Natural killer cell (primary cell): Measurements from ENCODE around the gene POFUT2. TPM values are rescaled to one million over a fixed set of nuclear protein-coding genes. Genes with fewer than 3 reads are reported as not detected.
"Not testable (repeated sequence)": the region's sequence is repeated elsewhere in the genome, so short reads cannot be mapped to it uniquely, and the experiment has no call there.

ENCODE experiments used
- ATAC-seq, 3 donors: fragments of 150-1000 bp in 2 of 3; fragments of 200-7000 bp in 1 of 3; cut with Tn5 transposase; 1 replicate in 1 of 3; 2 replicates in 2 of 3; pipeline ENCODE4 v1.10.0; 2021; ENCODE audit warnings: mild to moderate bottlenecking in 2 of 3, moderate library complexity in 2 of 3
- DNase-seq, 2 donors: peaks; one replicate each; pipeline versions ENCODE4 v3.0.0 to v3.0.0-alpha.2; 2013 to 2021; ENCODE audit warnings: mixed read lengths in 1 of 2
- H3K27ac ChIP-seq: one replicate; pipeline ENCODE4 v1.5.1; 2013; ENCODE audit warnings: mild to moderate bottlenecking, low read length
- H3K27me3 ChIP-seq: one replicate; pipeline ENCODE4 v1.6.1; 2013; ENCODE audit warnings: low read length; ENCODE audit not compliant: control insufficient read depth, insufficient read depth
- H3K36me3 ChIP-seq: one replicate; pipeline ENCODE4 v1.6.1; 2013; ENCODE audit warnings: low read length; ENCODE audit not compliant: control insufficient read depth, insufficient read depth
- H3K4me1 ChIP-seq: one replicate; pipeline ENCODE4 v1.6.1; 2013; ENCODE audit warnings: low read length; ENCODE audit not compliant: control insufficient read depth, insufficient read depth
- H3K4me3 ChIP-seq: one replicate; pipeline ENCODE4 v1.5.1; 2013; ENCODE audit warnings: low read length
- H3K9me3 ChIP-seq: one replicate; pipeline ENCODE4 v1.6.1; 2013; ENCODE audit warnings: low read length; ENCODE audit not compliant: control insufficient read depth, insufficient read depth
- H3K27ac Mint-ChIP-seq, 2 donors: one replicate each; pipeline ENCODE4 v1.8.0; 2022; ENCODE audit warnings: mild to moderate bottlenecking in 2 of 2, mixed read lengths in 2 of 2, moderate library complexity in 1 of 2
- H3K27me3 Mint-ChIP-seq, 2 donors: one replicate each; pipeline ENCODE4 v1.8.0; 2022; ENCODE audit warnings: low read depth in 2 of 2, mixed read lengths in 2 of 2
- H3K36me3 Mint-ChIP-seq: one replicate; pipeline ENCODE4 v1.8.0; 2022; ENCODE audit warnings: mixed read lengths
- H3K4me1 Mint-ChIP-seq, 2 donors: one replicate each; pipeline ENCODE4 v1.8.0; 2022; ENCODE audit warnings: mixed read lengths in 2 of 2
- H3K4me3 Mint-ChIP-seq: one replicate; pipeline ENCODE4 v1.8.0; 2022; ENCODE audit warnings: mild to moderate bottlenecking, moderate library complexity, mixed read lengths
- H3K9me3 Mint-ChIP-seq, 2 donors: one replicate each; pipeline ENCODE4 v1.8.0; 2022; ENCODE audit warnings: mixed read lengths in 2 of 2
- CTCF ChIP-seq: fragments of 200-600 bp; IDR thresholded peaks from one replicate; pipeline ENCODE4 v1.8.0; 2022; ENCODE audit warnings: antibody characterized with exemption
- WGBS: methylation state at CpG from one replicate; pipeline ENCODE4 v1.1.7; 2013; ENCODE audit warnings: missing lambda C conversion rate; ENCODE audit not compliant: insufficient coverage; 5-methylcytosine and 5-hydroxymethylcytosine counted together
- intact Hi-C: fragments of 100-400 bp; cut with micrococcal nuclease; formaldehyde crosslinking; loops from one replicate; pipeline ENCODE4 v1.14.2; 2022
- total RNA-seq, 4 donors: library from RNA; stranded (reverse); fragments of 120-200 nt in 1 of 4; gene quantifications; one replicate each; pipeline versions ENCODE4 v1.2.3 to v1.2.4, GENCODE V29; 2013 to 2022

POFUT2 gene
- total RNA-seq, 3 donors from 2014 or later (not counting 1 experiment from before 2014, with no cell fraction given), result 41.4 to 46.0 (median 43.3) TPM

- intact Hi-C loops, result no loop called here
- ATAC-seq, result peak; percentile 40 to 60 (median 50)
- no peaks in the 10 kb centered on the region for H3K36me3 Mint-ChIP-seq
- WGBS, result 78% methylated on average over 27 of the region's 27 CpGs
- H3K4me1 Mint-ChIP-seq, result peaks cover 0 to 5% of the 10 kb centered on the region in 2 donors
- Histone ChIP-seq H3K27me3 (no peaks in the 10 kb centered on the region), H3K36me3 (no peaks in the 10 kb centered on the region), H3K4me1 (no peaks in the 10 kb centered on the region), H3K4me3 (no peak overlapping the region), H3K9me3 (no peaks in the 10 kb centered on the region), H3K27ac (no peak overlapping the region)
- peak; percentile 52 for TF ChIP-seq CTCF
- H3K4me3 Mint-ChIP-seq, result no peak overlapping the region
- DNase-seq, result peak in 1 of 2 donors; percentile 62
- peaks cover 27 to 28% of the 10 kb centered on the region in 2 donors for H3K27me3 Mint-ChIP-seq
- no peaks in the 10 kb centered on the region for H3K9me3 Mint-ChIP-seq
- no peak overlapping the region for H3K27ac Mint-ChIP-seq
Measured at GRCh38 chr21:45309069-45309986, 21.6 kb upstream of the POFUT2 start.

- intact Hi-C loops, result no loop called here
- Histone ChIP-seq H3K27me3 (no peaks in the 10 kb centered on the region), H3K9me3 (no peaks in the 10 kb centered on the region), H3K4me3 (no peak overlapping the region), H3K36me3 (no peaks in the 10 kb centered on the region), H3K27ac (no peak overlapping the region), H3K4me1 (no peaks in the 10 kb centered on the region)
- no peak for DNase-seq
- Mint-ChIP-seq H3K27me3 (peaks cover 19 to 26% of the 10 kb centered on the region in 2 donors), H3K9me3 (no peaks in the 10 kb centered on the region), H3K4me1 (peaks cover 0 to 9% of the 10 kb centered on the region in 2 donors), H3K27ac (no peak overlapping the region), H3K4me3 (no peak overlapping the region), H3K36me3 (no peaks in the 10 kb centered on the region)
- WGBS, result 62% methylated on average over 27 of the region's 27 CpGs
- ATAC-seq, result peak in 2 of 3 donors; percentile 16 to 34
- no peak for TF ChIP-seq CTCF
Measured at GRCh38 chr21:45308194-45309068, 20.7 kb upstream of the POFUT2 start.

DNA sequence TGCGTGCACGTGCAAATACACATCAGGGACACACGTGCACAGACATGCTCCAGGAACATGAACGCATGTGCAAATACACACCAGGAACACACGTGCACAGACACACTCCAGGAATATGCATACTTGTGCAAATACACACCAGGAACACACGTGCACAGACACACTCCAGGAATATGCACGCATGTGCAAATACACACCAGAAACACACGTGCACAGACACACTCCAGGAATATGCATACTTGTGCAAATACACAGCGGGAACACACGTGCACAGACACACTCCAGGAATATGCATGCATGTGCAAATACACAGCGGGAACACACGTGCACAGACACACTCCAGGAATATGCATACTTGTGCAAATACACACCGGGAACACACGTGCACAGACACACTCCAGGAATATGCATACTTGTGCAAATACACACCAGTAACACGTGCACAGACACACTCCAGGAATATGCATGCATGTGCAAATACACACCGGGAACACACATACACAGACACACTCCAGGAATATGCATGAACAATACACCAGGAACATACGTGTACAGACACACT is 20.0 kb upstream of the POFUT2 start:
- not testable (repeated sequence) for H3K4me1 Mint-ChIP-seq, H3K27ac ChIP-seq, H3K27ac Mint-ChIP-seq

More for the DNA sequence above, 20.0 kb upstream of the POFUT2 start:
- ATAC-seq, H3K36me3 Mint-ChIP-seq, H3K9me3 Mint-ChIP-seq, H3K36me3 ChIP-seq, H3K27me3 ChIP-seq, H3K4me3 Mint-ChIP-seq, intact Hi-C loops, DNase-seq, H3K9me3 ChIP-seq, H3K4me3 ChIP-seq, H3K4me1 ChIP-seq: not testable (repeated sequence)
- peaks cover 12 to 21% of the 10 kb centered on the region in 2 donors for H3K27me3 Mint-ChIP-seq
- 93% methylated on average over 17 of the region's 17 CpGs for WGBS
